Measurements from ENCODE around the gene COL23A1. TPM values are rescaled to one million over a fixed set of nuclear protein-coding genes. Genes with fewer than 3 reads are reported as not detected.

COL23A1 gene
- total RNA-seq, 1 experiment from 2014 or later, result not detected

DNA sequence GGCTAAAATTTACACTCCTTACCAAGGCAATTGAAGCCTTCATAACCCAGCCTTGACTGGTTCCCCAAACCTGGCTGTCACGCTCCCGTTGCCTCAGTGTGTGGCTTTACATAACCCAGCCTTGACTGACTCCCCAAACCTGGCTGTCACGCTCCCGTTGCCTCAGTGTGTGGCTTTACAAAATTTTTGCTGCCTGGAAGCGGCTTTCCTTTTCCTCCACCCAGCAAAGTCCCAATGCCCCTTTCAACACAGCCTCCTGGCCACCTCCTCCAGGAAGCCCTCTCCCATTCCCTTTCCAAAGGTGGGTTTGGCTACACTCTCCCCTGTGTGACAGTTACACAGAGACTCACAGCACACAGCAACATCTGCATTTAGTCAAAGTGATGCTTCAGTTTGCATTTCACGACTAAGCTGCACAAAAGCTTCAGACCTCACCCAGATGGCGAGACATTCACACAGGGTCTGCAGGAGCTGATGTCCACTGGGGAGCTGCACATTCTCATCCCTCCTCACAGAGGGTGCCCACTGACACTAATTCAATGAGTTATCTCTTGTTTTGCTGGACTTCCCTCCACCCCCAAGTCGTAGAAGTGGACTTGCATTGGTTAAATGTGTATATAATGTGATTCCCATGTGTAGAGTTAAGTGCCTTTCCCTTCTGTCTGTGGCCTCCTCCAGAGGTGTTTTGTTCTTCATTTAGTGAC is 201.0 kb downstream of the COL23A1 start:
- H3K27ac ChIP-seq (ENCODE audit: low read depth, low read length, poor library complexity, severe bottlenecking), result no peak overlapping the region
- no peaks in the 10 kb centered on the region for H3K4me1 ChIP-seq (ENCODE audit: insufficient read depth, low read length, poor library complexity, severe bottlenecking)
- H3K4me3 ChIP-seq (ENCODE audit: low read depth, low read length, poor library complexity, severe bottlenecking), result no peak overlapping the region
- ChIA-PET POLR2A (ENCODE audit: low non-redundant PET) (no interaction called here), CTCF (no interaction called here)
- H3K27me3 ChIP-seq (replicated peaks; ENCODE audit: insufficient read depth, low read depth, low read length, poor library complexity), result no peaks in the 10 kb centered on the region
- TF ChIP-seq, protein P1, sequence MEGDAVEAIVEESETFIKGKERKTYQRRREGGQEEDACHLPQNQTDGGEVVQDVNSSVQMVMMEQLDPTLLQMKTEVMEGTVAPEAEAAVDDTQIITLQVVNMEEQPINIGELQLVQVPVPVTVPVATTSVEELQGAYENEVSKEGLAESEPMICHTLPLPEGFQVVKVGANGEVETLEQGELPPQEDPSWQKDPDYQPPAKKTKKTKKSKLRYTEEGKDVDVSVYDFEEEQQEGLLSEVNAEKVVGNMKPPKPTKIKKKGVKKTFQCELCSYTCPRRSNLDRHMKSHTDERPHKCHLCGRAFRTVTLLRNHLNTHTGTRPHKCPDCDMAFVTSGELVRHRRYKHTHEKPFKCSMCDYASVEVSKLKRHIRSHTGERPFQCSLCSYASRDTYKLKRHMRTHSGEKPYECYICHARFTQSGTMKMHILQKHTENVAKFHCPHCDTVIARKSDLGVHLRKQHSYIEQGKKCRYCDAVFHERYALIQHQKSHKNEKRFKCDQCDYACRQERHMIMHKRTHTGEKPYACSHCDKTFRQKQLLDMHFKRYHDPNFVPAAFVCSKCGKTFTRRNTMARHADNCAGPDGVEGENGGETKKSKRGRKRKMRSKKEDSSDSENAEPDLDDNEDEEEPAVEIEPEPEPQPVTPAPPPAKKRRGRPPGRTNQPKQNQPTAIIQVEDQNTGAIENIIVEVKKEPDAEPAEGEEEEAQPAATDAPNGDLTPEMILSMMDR (conservative IDR thresholded peaks at IDR 0.05; ENCODE audit: low read depth, low read length), result no peak
- no peak for TF ChIP-seq EZH2 (IDR thresholded peaks at IDR 0.05; ENCODE audit: borderline replicate concordance, low read depth, low read length, poor library complexity, severe bottlenecking)
- no TSS peak for BruUV-seq (replicated peaks)
- no peaks in the 10 kb centered on the region for H3K36me3 ChIP-seq (ENCODE audit: insufficient read depth, low read length, poor library complexity, severe bottlenecking)
- no peaks in the 10 kb centered on the region for H3K9me3 ChIP-seq (ENCODE audit: low read depth, low read length, poor library complexity, severe bottlenecking)
- DNase-seq (ENCODE audit: low spot score), result no peak
- intact Hi-C loops (cut with micrococcal nuclease; ENCODE audit: unreplicated experiment), result no loop called here

DNA sequence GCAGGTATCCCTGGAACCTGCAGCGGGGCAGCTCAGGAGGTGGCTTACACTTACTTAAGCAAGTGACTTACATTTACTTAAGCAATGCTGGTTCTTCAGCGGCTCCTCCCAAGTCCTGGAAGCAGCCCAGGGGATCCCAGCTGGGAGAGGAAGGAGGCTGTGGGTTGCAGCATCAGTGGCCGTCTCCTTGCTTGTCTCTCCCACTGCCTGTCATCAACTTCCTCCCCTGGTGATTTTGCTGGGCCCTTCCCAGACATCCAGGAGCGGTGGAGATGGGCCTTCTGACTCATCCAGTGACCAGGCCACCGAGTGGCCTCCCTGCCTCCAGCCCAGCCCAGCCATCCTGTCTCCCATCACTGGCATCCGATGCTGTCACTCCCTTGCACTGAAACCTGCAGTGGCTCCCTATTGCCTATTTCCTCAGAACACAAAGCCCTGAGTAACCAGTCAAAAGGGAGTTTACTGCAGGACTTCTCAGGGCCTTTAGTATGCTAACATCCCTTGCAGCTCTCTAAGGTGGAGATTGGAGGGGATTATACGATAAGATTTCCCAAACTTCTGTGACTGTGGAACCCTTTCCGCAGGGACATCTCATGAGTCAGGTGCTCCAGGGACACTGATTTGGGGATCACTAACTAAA is 201.7 kb downstream of the COL23A1 start:
- ChIA-PET CTCF (no interaction called here), POLR2A (ENCODE audit: low non-redundant PET) (no interaction called here)
- H3K27me3 ChIP-seq (replicated peaks; ENCODE audit: insufficient read depth, low read depth, low read length, poor library complexity), result no peaks in the 10 kb centered on the region
- intact Hi-C loops (cut with micrococcal nuclease; ENCODE audit: unreplicated experiment), result no loop called here
- H3K9me3 ChIP-seq (ENCODE audit: low read depth, low read length, poor library complexity, severe bottlenecking), result no peaks in the 10 kb centered on the region
- no peak overlapping the region for H3K27ac ChIP-seq (ENCODE audit: low read depth, low read length, poor library complexity, severe bottlenecking)
- TF ChIP-seq EZH2 (IDR thresholded peaks at IDR 0.05; ENCODE audit: borderline replicate concordance, low read depth, low read length, poor library complexity, severe bottlenecking), result no peak
- TF ChIP-seq, protein P1 (conservative IDR thresholded peaks at IDR 0.05; ENCODE audit: low read depth, low read length), result no peak
- H3K4me3 ChIP-seq (ENCODE audit: low read depth, low read length, poor library complexity, severe bottlenecking), result no peak overlapping the region
- no TSS peak for BruUV-seq (replicated peaks)
- no peaks in the 10 kb centered on the region for H3K4me1 ChIP-seq (ENCODE audit: insufficient read depth, low read length, poor library complexity, severe bottlenecking)
- no peaks in the 10 kb centered on the region for H3K36me3 ChIP-seq (ENCODE audit: insufficient read depth, low read length, poor library complexity, severe bottlenecking)
- DNase-seq (ENCODE audit: low spot score), result no peak

DNA sequence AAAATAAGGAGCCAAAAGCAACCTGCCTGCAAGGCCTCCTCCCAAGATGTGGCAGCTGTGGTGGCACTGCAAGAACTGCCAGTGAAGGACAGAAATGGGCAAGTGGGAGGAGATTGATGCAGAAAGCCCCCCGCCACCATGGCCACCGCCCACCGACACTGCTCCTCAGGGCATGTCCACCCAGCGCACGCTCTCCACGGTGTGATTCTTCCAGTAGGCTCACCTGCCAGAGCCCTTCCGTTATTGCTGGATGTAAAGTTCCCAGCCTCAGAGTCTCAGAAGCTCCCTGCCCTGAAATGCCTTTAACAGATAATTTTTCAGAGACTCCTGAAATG is 202.4 kb downstream of the COL23A1 start:
- intact Hi-C loops (cut with micrococcal nuclease; ENCODE audit: unreplicated experiment), result no loop called here
- no peak for DNase-seq (ENCODE audit: low spot score)
- no peak overlapping the region for H3K27ac ChIP-seq (ENCODE audit: low read depth, low read length, poor library complexity, severe bottlenecking)
- H3K9me3 ChIP-seq (ENCODE audit: low read depth, low read length, poor library complexity, severe bottlenecking), result no peaks in the 10 kb centered on the region
- H3K36me3 ChIP-seq (ENCODE audit: insufficient read depth, low read length, poor library complexity, severe bottlenecking), result no peaks in the 10 kb centered on the region
- H3K4me1 ChIP-seq (ENCODE audit: insufficient read depth, low read length, poor library complexity, severe bottlenecking), result no peaks in the 10 kb centered on the region
- H3K27me3 ChIP-seq (replicated peaks; ENCODE audit: insufficient read depth, low read depth, low read length, poor library complexity), result no peaks in the 10 kb centered on the region
- ChIA-PET CTCF (no interaction called here), POLR2A (ENCODE audit: low non-redundant PET) (no interaction called here)
- TF ChIP-seq, protein P1 (conservative IDR thresholded peaks at IDR 0.05; ENCODE audit: low read depth, low read length), result no peak
- TF ChIP-seq EZH2 (IDR thresholded peaks at IDR 0.05; ENCODE audit: borderline replicate concordance, low read depth, low read length, poor library complexity, severe bottlenecking), result no peak
- no peak overlapping the region for H3K4me3 ChIP-seq (ENCODE audit: low read depth, low read length, poor library complexity, severe bottlenecking)
- no TSS peak for BruUV-seq (replicated peaks)
